GM12865 (cell line): Measurements from ENCODE around the gene GRK1.

Experiments
- DNase-seq: peaks from one replicate; pipeline ENCODE4 v3.0.0; 2010; ENCODE audit warnings: low read depth
- H3K4me3 ChIP-seq: 2 replicates; pipeline ENCODE4 v1.5.1; 2011; ENCODE audit warnings: mild to moderate bottlenecking, low read depth, low read length, control low read depth
- TF ChIP-seq, protein P1 (sequence below): IDR thresholded peaks from 2 replicates; pipeline ENCODE4 v1.5.1; 2011; ENCODE audit warnings: low read length, control low read depth, low read depth, inconsistent platforms; ENCODE audit not compliant: insufficient read depth; ENCODE audit errors: missing control alignments

GRK1 gene

DNA sequence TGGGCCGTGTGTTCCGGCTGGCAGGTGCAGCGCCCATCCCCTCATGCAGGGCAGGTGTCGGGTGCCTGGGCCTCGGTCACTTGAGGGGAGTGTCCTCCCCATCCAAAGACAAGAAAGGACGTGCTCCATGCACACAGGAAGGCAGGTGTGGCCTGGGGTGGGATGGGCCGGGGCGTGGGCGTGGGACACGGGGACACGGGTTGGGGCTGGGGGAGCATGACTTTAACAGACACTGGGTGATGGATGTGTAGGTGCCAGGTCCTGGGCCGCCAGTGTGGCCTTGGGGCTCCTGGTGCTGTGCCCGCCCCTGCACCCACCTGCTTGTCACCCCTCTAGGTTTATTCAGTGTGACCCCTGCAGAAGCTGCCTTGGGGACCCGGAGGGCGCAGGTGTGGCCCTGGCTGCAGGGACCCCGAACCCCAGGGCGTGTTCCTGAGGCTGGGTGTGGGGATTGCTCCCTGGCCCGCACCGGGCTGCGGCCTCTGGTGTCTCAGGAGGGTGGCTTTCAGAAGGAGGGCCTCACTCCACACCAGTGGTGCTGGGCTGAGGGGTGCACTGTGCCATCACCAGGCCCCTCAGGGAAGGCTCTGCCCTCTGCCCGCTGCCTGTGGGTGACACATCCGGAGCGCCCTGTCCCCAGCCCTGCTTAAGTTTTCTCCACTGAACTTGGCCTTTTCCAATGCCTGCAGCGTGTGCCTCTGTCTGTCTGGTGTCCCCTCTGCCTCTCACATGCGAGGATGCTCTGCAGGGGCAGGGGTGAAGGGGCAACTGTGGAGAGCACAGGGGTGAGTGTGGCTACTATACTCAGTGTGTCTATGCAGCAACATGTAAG is 97.2 kb downstream of the GRK1 start:
- DNase-seq: no peak
- no peak overlapping the region for H3K4me3 ChIP-seq

DNA sequence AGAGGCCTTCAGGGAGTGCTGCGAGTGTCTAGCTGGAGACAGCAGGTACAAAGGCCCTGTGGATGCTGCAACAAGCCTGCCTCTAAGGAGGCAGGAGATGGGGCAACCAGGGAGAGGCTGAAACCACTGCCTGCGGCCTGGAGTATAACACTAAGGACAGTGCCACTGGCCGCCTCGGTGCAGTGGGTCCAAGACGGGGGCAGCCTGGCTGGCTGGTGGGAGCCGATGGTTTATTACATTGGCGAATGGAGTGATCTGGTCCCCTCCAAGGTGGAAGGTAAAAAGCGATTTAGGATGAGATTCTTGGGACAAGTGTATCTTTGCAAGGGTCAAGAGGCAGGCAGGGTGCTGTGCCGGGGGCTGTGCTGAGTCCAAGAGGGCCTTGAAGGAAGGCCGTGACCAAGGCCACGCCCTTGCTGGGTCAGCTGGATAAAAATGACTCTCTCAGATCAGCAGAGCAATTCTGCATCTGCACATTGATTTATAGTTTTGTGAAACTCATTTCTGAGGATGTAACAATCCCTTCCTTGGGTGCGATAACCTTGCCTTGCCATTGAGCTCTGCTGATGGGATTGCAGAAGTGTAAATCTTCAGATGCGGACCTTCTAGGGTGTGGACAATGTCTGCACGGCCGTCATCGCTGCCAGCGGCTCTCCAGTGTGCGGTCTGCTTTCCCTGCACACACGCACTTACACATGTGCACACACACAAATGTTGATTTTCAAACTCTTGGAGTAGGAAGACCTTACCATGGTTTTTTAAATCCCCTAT is 98.0 kb downstream of the GRK1 start:
- TF ChIP-seq, protein P1, sequence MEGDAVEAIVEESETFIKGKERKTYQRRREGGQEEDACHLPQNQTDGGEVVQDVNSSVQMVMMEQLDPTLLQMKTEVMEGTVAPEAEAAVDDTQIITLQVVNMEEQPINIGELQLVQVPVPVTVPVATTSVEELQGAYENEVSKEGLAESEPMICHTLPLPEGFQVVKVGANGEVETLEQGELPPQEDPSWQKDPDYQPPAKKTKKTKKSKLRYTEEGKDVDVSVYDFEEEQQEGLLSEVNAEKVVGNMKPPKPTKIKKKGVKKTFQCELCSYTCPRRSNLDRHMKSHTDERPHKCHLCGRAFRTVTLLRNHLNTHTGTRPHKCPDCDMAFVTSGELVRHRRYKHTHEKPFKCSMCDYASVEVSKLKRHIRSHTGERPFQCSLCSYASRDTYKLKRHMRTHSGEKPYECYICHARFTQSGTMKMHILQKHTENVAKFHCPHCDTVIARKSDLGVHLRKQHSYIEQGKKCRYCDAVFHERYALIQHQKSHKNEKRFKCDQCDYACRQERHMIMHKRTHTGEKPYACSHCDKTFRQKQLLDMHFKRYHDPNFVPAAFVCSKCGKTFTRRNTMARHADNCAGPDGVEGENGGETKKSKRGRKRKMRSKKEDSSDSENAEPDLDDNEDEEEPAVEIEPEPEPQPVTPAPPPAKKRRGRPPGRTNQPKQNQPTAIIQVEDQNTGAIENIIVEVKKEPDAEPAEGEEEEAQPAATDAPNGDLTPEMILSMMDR: no peak
- DNase-seq: no peak
- H3K4me3 ChIP-seq: no peak overlapping the region

More for the DNA sequence above, 97.2 kb downstream of the GRK1 start:
- TF ChIP-seq, protein P1: no peak

DNA sequence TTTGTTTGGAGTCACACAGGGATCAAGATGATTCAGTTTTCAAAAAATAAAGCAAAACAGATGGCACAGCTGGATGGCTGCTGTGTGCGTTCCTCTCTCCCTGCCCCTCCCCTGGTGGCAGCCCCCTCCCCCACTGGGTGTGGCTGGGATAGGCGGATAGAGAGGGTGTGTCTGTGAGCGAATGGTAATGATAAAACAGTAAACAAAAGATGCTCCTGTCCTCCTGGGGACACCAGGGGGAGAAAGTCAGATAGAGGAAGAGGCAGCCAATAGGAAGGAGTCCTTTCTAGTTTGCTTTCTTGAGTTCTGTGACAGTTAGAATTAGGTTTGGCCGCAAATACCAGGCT is 98.5 kb downstream of the GRK1 start:
- DNase-seq: no peak
- H3K4me3 ChIP-seq: no peak overlapping the region
- TF ChIP-seq, protein P1: no peak

DNA sequence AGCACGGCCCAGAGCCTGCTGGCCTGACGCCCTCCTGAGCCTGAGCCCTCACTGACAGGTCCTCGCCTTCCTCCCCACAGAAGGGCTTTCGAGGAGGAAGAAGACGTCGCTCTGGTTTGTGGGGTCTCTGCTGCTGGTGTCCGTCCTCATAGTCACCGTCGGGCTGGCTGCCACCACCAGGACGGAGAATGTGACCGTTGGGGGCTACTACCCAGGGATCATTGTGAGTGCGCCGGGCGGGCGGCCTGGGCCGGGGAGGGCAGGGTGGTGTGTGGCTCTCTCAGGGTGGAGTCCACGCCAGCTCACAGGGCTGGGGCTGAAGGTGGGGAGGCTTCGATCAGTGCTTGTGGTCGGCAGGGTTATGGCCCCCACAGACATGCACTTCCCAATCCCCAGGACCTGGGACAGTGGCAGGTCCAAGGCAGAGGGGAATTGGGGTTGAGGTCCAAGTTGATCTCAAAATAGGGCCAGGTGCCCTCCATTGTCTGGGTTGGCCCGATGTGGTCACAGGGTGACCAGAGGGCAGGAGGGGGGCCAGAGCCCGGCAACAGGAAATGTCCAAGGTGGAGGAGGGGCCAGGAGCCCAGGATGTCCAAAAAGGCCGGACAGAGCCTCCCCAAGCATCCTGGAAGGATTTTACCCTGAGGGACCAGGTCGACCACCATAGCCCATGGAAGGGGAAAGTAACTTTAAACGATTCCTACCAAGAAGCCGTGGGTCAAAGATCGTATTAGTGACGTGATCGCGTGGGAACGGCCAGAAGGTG is 99.2 kb downstream of the GRK1 start:
- no peak for DNase-seq
- TF ChIP-seq, protein P1: no peak
- no peak overlapping the region for H3K4me3 ChIP-seq

DNA sequence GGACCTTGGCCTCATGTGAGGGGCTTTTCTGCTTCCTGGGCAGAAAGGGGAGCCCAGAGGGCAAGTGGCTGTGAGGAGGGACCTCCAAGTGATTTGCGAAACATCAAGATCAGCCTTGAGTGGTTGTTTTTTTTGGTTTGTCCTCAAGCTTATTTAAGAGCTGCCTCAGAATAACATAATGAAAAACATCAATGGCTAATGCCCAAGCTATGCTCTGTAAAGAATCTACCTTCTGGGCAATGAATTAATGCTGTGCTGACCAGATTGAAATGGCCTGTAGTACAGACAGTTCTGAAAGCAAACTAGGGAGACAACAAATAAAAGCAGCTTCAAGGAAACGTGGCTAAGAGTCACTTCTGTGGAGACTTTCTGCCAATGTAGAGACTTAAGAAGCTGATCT is 100.3 kb downstream of the GRK1 start:
- TF ChIP-seq, protein P1: no peak
- no peak for DNase-seq
- H3K4me3 ChIP-seq: no peak overlapping the region

DNA sequence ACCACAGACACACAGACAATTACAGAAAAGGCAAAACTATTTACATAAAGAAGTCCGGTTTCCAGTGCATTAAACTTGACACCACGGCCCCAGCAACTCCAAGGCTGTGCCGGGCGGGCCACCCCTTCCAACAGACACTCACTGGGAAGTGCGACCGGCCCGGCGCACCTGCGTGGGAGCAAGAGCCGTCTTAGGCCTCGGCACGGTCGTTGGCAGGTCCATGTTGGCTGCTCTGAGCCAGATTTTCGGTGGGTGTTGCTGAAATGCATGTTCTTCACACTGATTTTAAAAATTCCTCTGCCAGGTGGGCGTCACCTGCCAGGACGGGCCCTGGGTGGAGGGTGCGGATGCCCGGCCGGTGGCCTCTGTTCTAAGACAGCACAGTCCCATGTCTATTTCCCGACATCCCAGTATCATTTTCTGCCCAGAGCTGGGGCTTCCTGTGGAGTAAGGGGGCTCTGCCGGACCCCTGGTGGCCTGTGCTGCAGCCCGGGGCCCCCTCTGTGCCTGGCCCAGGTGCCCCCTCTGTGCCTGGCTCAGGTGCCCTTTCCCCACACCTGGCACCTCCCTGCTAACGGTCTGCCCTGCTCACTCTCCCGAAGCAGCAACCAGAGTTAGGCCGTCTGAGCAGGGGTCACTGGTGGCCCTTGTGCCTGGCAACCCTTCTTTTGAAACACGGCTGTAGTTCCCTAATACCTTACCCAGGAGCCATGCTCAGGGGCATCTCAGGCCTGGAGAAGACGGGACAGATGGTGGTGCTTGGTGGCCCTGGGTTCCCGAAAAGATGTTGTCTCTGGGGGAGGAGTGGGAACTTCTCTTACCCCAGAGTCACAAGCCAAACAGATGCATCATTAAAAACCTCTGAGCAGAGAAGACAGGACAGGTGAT is 101.2 kb downstream of the GRK1 start:
- no peak overlapping the region for H3K4me3 ChIP-seq
- TF ChIP-seq, protein P1: no peak
- DNase-seq: no peak
